GM19099 (cell line): ENCODE results near the gene CCDC12.

Source experiments
- POLR2A ChIP-seq: IDR thresholded peaks from 3 replicates; pipeline ENCODE4 v1.6.1; 2011; ENCODE audit warnings: low read depth; ENCODE audit not compliant: insufficient read length; ENCODE audit errors: extremely low read depth

Gene CCDC12

GRCh38 chr3:47000922-47001730 lies 24.6 kb upstream of the CCDC12 start:
- TF ChIP-seq POLR2A: no peak

- no peak for TF ChIP-seq POLR2A
Observed at GRCh38 chr3:47000198-47000815, 23.8 kb upstream of the CCDC12 start.

- TF ChIP-seq POLR2A: no peak
Observed at GRCh38 chr3:46999516-47000197, 23.1 kb upstream of the CCDC12 start.

GRCh38 chr3:46998852-46999515 lies 22.4 kb upstream of the CCDC12 start:
- TF ChIP-seq POLR2A: no peak

- TF ChIP-seq POLR2A: no peak
Observed at GRCh38 chr3:46998121-46998851, 21.7 kb upstream of the CCDC12 start.

- no peak for TF ChIP-seq POLR2A
Observed at GRCh38 chr3:46997453-46998091, 21.0 kb upstream of the CCDC12 start.

GRCh38 chr3:46996689-46997452 lies 20.3 kb upstream of the CCDC12 start:
- TF ChIP-seq POLR2A: no peak

- no peak for TF ChIP-seq POLR2A
Observed at GRCh38 chr3:46995901-46996562, 19.5 kb upstream of the CCDC12 start.

GRCh38 chr3:46994801-46995731 lies 18.5 kb upstream of the CCDC12 start:
- no peak for TF ChIP-seq POLR2A

- TF ChIP-seq POLR2A: no peak
Observed at GRCh38 chr3:46993986-46994385, 17.4 kb upstream of the CCDC12 start.

- TF ChIP-seq POLR2A: no peak
Observed at GRCh38 chr3:46993292-46993691, 16.7 kb upstream of the CCDC12 start.

- TF ChIP-seq POLR2A: no peak
Observed at GRCh38 chr3:46992231-46992630, 15.7 kb upstream of the CCDC12 start.
